NCI-H526 treated with DMSO at 0.1 percent for 48 hours (cell line): ENCODE results near the gene TEX54.
"Not testable (repeated sequence)": the region's sequence is repeated elsewhere in the genome, so short reads cannot be mapped to it uniquely, and the experiment has no call there.

Experiments
- DNase-seq: peaks from one replicate; lab custom pipeline; 2025; lab: John Stamatoyannopoulos, UW

TEX54 gene

GRCh38 chr11:62832336-62833234, at the start of gene TEX54:
Gene TEX54, minus strand, starts transcription at chr11:62832841.
- no peak for DNase-seq

GRCh38 chr11:62882431-62882749, 49.7 kb upstream of the TEX54 start:
- no peak for DNase-seq

- DNase-seq = peak; percentile 82
Observed at GRCh38 chr11:62881579-62882430, 49.2 kb upstream of the TEX54 start.

- DNase-seq = peak; percentile 82
Observed at GRCh38 chr11:62880803-62881578, 48.4 kb upstream of the TEX54 start, which contains the start of gene SLC3A2. Gene SLC3A2, plus strand, starts transcription at chr11:62880896. Its CDS starts 128 bp downstream, at chr11:62881024.

GRCh38 chr11:62880231-62880802, 47.7 kb upstream of the TEX54 start:
- DNase-seq = no peak

GRCh38 chr11:62879235-62879978, 46.8 kb upstream of the TEX54 start:
- no peak for DNase-seq

- DNase-seq = no peak
Observed at GRCh38 chr11:62876712-62877111, 44.1 kb upstream of the TEX54 start.

- no peak for DNase-seq
Observed at GRCh38 chr11:62875698-62876478, 43.2 kb upstream of the TEX54 start.

- no peak for DNase-seq
Observed at GRCh38 chr11:62874851-62875250, 42.2 kb upstream of the TEX54 start.

- DNase-seq = no peak
Observed at GRCh38 chr11:62865635-62866034, 33.0 kb upstream of the TEX54 start.

- DNase-seq = no peak
Observed at GRCh38 chr11:62863687-62864335, 31.2 kb upstream of the TEX54 start.

GRCh38 chr11:62861564-62862192, 29.0 kb upstream of the TEX54 start:
- DNase-seq = not testable (repeated sequence)

GRCh38 chr11:62860835-62861563, 28.4 kb upstream of the TEX54 start:
- DNase-seq = no peak

GRCh38 chr11:62859281-62859703, 26.7 kb upstream of the TEX54 start:
- not testable (repeated sequence) for DNase-seq

GRCh38 chr11:62858201-62858600, 25.6 kb upstream of the TEX54 start:
- no peak for DNase-seq

GRCh38 chr11:62857541-62857982, 24.9 kb upstream of the TEX54 start:
- DNase-seq = no peak

GRCh38 chr11:62856333-62856895, 23.8 kb upstream of the TEX54 start:
- peak; percentile 58 for DNase-seq
